ENCODE data around the gene LMF2. TPM values are rescaled to one million over a fixed set of nuclear protein-coding genes. Genes with fewer than 3 reads are reported as not detected.

LMF2 gene, protein sequence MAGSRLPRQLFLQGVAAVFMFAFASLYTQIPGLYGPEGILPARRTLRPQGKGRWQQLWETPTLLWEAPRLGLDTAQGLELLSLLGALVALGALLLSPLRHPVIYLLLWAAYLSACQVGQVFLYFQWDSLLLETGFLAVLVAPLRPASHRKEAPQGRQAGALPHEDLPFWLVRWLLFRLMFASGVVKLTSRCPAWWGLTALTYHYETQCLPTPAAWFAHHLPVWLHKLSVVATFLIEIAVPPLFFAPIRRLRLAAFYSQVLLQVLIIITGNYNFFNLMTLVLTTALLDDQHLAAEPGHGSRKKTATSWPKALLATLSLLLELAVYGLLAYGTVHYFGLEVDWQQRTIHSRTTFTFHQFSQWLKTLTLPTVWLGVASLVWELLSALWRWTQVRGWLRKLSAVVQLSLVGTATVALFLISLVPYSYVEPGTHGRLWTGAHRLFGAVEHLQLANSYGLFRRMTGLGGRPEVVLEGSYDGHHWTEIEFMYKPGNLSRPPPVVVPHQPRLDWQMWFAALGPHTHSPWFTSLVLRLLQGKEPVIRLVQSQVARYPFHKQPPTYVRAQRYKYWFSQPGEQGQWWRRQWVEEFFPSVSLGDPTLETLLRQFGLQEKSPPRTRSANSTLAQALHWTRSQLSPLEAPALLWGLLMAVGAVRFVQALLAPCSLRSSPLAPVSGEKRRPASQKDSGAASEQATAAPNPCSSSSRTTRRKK
- 100 to 1,000 TPM in 1 of 2 experiments, 10 to 100 TPM in 1; 98.6 to 138 TPM for total RNA-seq

GRCh38 chr22:50507421-50507990 lies at the start of gene LMF2:
Gene LMF2 (minus strand): TSS chr22:50507702. CDS start chr22:50507675, 27 bp downstream.
- H3K4me1 Mint-ChIP-seq, result peaks cover 32% of the 10 kb centered on the region
- peak within 1 kb of the TSS; percentile 98 for H3K4me3 Mint-ChIP-seq
- H3K27me3 Mint-ChIP-seq, result no peaks in the 10 kb centered on the region
- peak; percentile 83 for ATAC-seq
- peak within 1 kb of the TSS; percentile 93 for H3K27ac Mint-ChIP-seq
- peaks cover 4% of the 10 kb centered on the region for H3K36me3 Mint-ChIP-seq
- DNase-seq, result peak; percentile 95
- no peaks in the 10 kb centered on the region for H3K9me3 Mint-ChIP-seq (ENCODE audit: low read depth)
- CTCF ChIA-PET, result interaction anchor here (0.6 to 5.8 kb wide), 17 partner anchors 10 to 395 kb away, joined by 3 to 79 read pairs (median 4); partner anchors contain the start of genes ARSA, SCO2 and SYCE3

- Mint-ChIP-seq H3K36me3 (no peaks in the 10 kb centered on the region), H3K4me3 (no peak overlapping the region), H3K4me1 (peaks cover 8% of the 10 kb centered on the region), H3K27me3 (peaks cover 6% of the 10 kb centered on the region), H3K9me3 (ENCODE audit: low read depth) (no peaks in the 10 kb centered on the region), H3K27ac (no peak overlapping the region)
- ATAC-seq (no peak), DNase-seq (no peak)
- CTCF ChIA-PET, result interaction anchor here (0.8 to 3.0 kb wide), 3 partner anchors 9 to 31 kb away, joined by 4 to 10 read pairs (median 7); partner anchors contain the start of gene SCO2
Measured at GRCh38 chr22:50556703-50557102, 49.2 kb upstream of the LMF2 start.

DNA sequence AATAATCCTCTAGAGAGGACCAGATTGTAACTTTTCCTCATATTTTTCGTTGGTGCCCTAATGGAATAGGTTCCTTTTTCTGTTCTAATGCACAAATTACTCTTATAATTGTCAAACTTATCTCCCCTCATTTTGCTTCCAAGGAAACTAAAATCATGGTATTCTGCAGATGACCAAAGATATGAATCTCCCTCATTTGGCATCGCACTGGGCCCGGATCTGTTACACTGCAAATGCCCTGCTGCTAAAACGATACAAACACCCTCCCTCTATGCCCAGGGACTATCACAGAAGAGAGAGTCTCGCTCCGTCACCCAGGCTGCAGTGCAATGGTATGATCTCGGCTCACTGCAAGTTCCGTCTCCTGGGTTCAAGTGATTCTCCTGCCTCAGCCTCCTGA lies 45.8 kb upstream of the LMF2 start:
- Mint-ChIP-seq H3K4me3 (no peak overlapping the region), H3K27ac (no peak overlapping the region), H3K36me3 (no peaks in the 10 kb centered on the region), H3K4me1 (peaks cover 17% of the 10 kb centered on the region), H3K27me3 (peaks cover 4% of the 10 kb centered on the region), H3K9me3 (ENCODE audit: low read depth) (no peaks in the 10 kb centered on the region)
- ATAC-seq (no peak), DNase-seq (no peak)
- CTCF ChIA-PET, result interaction anchor here (8.5 kb wide), 1 partner anchor 10 kb away, joined by 75 read pairs; the partner anchor contains the start of gene SYCE3

DNA sequence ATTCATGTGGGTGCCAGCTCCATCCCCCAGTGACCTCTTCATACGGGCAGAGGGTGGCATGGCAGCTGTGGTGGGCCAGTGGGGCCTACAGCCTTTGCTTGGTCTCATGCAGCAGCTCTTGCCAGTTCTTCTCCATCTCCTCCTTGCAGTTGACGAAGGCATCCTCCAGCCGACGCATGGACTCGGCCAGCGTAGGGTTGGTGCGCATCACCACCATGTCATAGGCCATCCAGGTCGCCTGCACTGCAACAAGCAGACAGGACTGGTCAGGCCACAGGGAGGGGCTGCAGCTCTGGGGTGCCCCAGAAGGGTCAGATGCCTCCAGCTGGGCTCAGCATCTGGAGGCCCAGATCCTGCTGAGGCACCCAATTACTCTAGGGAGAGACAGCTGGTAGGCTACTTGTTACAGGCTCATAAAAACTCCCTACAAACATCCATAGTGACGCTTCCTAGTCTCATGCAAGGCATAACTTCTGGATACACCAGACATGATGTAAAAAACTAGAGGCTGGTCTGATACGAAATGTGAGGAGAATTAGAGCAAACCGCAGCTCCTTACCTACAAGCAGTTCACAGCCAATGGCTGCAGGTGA lies 43.8 kb upstream of the LMF2 start:
- H3K36me3 Mint-ChIP-seq, result no peaks in the 10 kb centered on the region
- DNase-seq, result no peak
- H3K27me3 Mint-ChIP-seq, result peaks cover 4% of the 10 kb centered on the region
- H3K4me3 Mint-ChIP-seq, result no peak overlapping the region
- no peaks in the 10 kb centered on the region for H3K9me3 Mint-ChIP-seq (ENCODE audit: low read depth)
- H3K27ac Mint-ChIP-seq, result no peak overlapping the region
- ATAC-seq, result no peak
- CTCF ChIA-PET, result interaction anchor here (0.8 to 8.5 kb wide), 3 partner anchors 13 to 69 kb away, joined by 3 to 75 read pairs (median 55); partner anchors contain the start of genes SCO2 and SYCE3
- H3K4me1 Mint-ChIP-seq, result peaks cover 23% of the 10 kb centered on the region

DNA sequence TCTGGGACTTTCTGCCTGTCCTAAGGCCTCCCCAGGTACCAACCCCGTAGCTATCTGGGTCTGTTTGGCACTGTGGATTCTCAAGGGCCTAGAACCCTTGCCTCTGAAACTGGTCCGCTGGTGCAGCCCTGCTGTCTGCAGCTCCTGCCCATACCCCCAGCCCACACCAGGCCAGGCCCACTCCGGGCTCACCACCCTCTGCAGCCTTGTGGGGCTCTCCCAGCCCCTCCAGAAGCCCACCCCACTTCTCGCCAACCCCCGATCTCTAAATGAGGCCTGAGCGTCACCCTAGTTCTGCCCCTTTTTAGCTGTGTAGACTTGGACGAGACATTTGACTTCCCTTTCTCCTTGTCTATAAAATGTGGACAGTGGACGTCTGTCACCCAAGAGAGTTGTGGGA lies 42.9 kb upstream of the LMF2 start:
- DNase-seq, result no peak
- H3K27me3 Mint-ChIP-seq, result peaks cover 2% of the 10 kb centered on the region
- H3K36me3 Mint-ChIP-seq, result no peaks in the 10 kb centered on the region
- peaks cover 31% of the 10 kb centered on the region for H3K4me1 Mint-ChIP-seq
- H3K27ac Mint-ChIP-seq, result peak overlapping the region; percentile 45
- H3K4me3 Mint-ChIP-seq, result peak overlapping the region; percentile 16
- CTCF ChIA-PET, result interaction anchor here (0.8 to 8.5 kb wide), 4 partner anchors 13 to 70 kb away, joined by 3 to 75 read pairs (median 29); partner anchors contain the start of genes SCO2 and SYCE3
- ATAC-seq, result no peak
- no peaks in the 10 kb centered on the region for H3K9me3 Mint-ChIP-seq (ENCODE audit: low read depth)

- peak; percentile 14 for ATAC-seq
- Mint-ChIP-seq H3K36me3 (no peaks in the 10 kb centered on the region), H3K27me3 (no peaks in the 10 kb centered on the region), H3K9me3 (ENCODE audit: low read depth) (no peaks in the 10 kb centered on the region), H3K4me3 (peak overlapping the region; percentile 78), H3K4me1 (peaks cover 43% of the 10 kb centered on the region), H3K27ac (peak overlapping the region; percentile 88)
- no peak for DNase-seq
- CTCF ChIA-PET, result interaction anchor here (0.7 to 8.5 kb wide), 12 partner anchors 9 to 299 kb away, joined by 3 to 75 read pairs (median 4); partner anchors contain the start of genes CPT1B, HDAC10, SCO2 and SYCE3
Measured at GRCh38 chr22:50548921-50549790, 41.7 kb upstream of the LMF2 start.

- peaks cover 46% of the 10 kb centered on the region for H3K4me1 Mint-ChIP-seq
- peak; percentile 78 for DNase-seq
- CTCF ChIA-PET, result interaction anchor here (0.7 to 8.5 kb wide), 17 partner anchors 9 to 298 kb away, joined by 3 to 75 read pairs (median 5); partner anchors contain the start of genes CPT1B, HDAC10, NCAPH2 and SCO2
- no peaks in the 10 kb centered on the region for H3K9me3 Mint-ChIP-seq (ENCODE audit: low read depth)
- peak overlapping the region; percentile 68 for H3K4me3 Mint-ChIP-seq
- ATAC-seq, result peak; percentile 48
- H3K36me3 Mint-ChIP-seq, result no peaks in the 10 kb centered on the region
- peak overlapping the region; percentile 90 for H3K27ac Mint-ChIP-seq
- no peaks in the 10 kb centered on the region for H3K27me3 Mint-ChIP-seq
Measured at GRCh38 chr22:50548040-50548920, 40.8 kb upstream of the LMF2 start.

- Mint-ChIP-seq H3K36me3 (peaks cover 3% of the 10 kb centered on the region), H3K4me1 (peaks cover 50% of the 10 kb centered on the region), H3K27ac (peak overlapping the region; percentile 80), H3K27me3 (no peaks in the 10 kb centered on the region), H3K4me3 (peak overlapping the region; percentile 54), H3K9me3 (ENCODE audit: low read depth) (no peaks in the 10 kb centered on the region)
- ATAC-seq (no peak), DNase-seq (no peak)
- CTCF ChIA-PET, result interaction anchor here (0.9 to 8.5 kb wide), 13 partner anchors 8 to 297 kb away, joined by 3 to 75 read pairs (median 8); partner anchors contain the start of genes HDAC10, NCAPH2, SCO2 and SYCE3
Measured at GRCh38 chr22:50547263-50547985, 39.9 kb upstream of the LMF2 start.

DNA sequence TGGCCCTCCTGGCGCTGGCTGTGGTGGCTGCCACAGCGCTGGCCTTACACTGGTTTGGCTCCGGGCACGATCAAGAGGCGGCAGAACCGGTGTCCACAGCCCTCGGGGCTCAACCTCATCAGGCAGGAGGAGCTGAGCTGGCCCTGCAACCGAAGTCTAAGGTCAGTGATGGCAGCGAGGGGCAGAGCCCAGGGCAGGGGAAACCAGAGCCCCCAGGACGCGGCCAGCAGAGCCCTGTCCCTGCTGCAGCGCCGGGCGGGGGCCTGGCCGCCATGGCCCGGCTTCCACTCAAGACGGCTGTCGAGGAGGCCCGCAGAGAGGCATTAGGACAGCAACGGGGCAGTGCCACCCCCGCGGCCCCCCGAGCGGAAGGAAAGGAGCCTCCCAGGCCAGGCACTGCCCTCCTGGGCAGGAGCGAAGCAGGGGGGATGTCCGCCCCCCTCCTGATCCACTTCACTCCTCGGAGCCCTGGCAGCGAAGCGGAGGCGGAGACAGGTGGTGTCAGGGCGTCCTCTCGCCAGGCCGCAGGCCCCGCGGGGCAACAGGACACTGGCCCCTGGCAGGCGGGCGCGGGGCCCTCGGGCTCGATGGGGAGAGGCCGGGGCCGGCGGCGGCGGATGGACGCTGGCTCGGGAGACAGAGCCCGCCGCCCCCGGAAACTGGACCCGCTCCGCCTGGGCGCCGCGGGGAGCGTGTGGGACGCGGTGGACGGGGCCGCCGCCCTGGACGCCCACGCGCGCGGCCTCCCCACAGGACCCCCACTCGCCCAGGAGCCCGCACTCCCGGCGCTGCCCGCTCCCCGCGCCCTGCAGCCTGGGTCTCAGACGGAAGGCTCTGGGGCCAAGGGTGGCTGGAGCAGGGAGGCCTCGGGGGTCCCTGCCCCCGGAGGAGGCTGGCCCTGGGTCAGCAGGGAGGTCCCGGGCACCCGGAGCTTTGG lies 39.1 kb upstream of the LMF2 start:
- peaks cover 58% of the 10 kb centered on the region for H3K4me1 Mint-ChIP-seq
- H3K27ac Mint-ChIP-seq, result peak overlapping the region; percentile 92
- DNase-seq, result no peak
- H3K36me3 Mint-ChIP-seq, result peaks cover 4% of the 10 kb centered on the region
- no peaks in the 10 kb centered on the region for H3K27me3 Mint-ChIP-seq
- no peak for ATAC-seq
- CTCF ChIA-PET, result interaction anchor here (0.8 to 8.5 kb wide), 12 partner anchors 7 to 94 kb away, joined by 3 to 75 read pairs (median 18); partner anchors contain the start of genes NCAPH2, SCO2, SYCE3 and TYMP
- peak overlapping the region; percentile 32 for H3K4me3 Mint-ChIP-seq
- no peaks in the 10 kb centered on the region for H3K9me3 Mint-ChIP-seq (ENCODE audit: low read depth)
